ENCODE results near the gene TMEM8B.

- TF ChIP-seq CTCF (IDR thresholded peaks at IDR 0.05; ENCODE audit: poor library complexity, severe bottlenecking), result no peak
- TF ChIP-seq EP300 (conservative IDR thresholded peaks at IDR 0.05; ENCODE audit: poor library complexity, severe bottlenecking), result no peak
- no peak for TF ChIP-seq TAF1 (IDR thresholded peaks at IDR 0.05; ENCODE audit: low read depth)
- no peak for TF ChIP-seq POLR2AphosphoS5 (IDR thresholded peaks at IDR 0.05)
- TF ChIP-seq RAD21 (conservative IDR thresholded peaks at IDR 0.05), result no peak
- no peak for TF ChIP-seq REST (IDR thresholded peaks at IDR 0.05; ENCODE audit: borderline replicate concordance)
- no peak for TF ChIP-seq EZH2 (IDR thresholded peaks at IDR 0.05; ENCODE audit: borderline replicate concordance, insufficient read depth, low read length, poor library complexity, severe bottlenecking)
- TF ChIP-seq MXI1 (conservative IDR thresholded peaks at IDR 0.05; ENCODE audit: poor library complexity, severe bottlenecking), result no peak
- no peak for TF ChIP-seq SMC3 (conservative IDR thresholded peaks at IDR 0.05; ENCODE audit: poor library complexity)
Observed at GRCh38 chr9:35836595-35836994, 7.6 kb downstream of the TMEM8B start.
